HEK293T (cell line): ENCODE results near the gene MDC1.

Experiments
- ARNT ChIP-seq: fragments of 450-650 bp; IDR thresholded peaks from 2 replicates; pipeline ENCODE4 v1.6.1; 2017; ENCODE audit warnings: mild to moderate bottlenecking
- BHLHE40 ChIP-seq: fragments of 450-650 bp; IDR thresholded peaks from 2 replicates; pipeline ENCODE4 v1.6.1; 2016; ENCODE audit warnings: mild to moderate bottlenecking, moderate library complexity, borderline replicate concordance
- CTBP1 ChIP-seq: fragments of 450-650 bp; IDR thresholded peaks from 2 replicates; pipeline ENCODE4 v1.6.1; 2016; ENCODE audit warnings: borderline replicate concordance
- ELF4 ChIP-seq: fragments of 450-650 bp; IDR thresholded peaks from 2 replicates; pipeline ENCODE4 v1.6.1; 2017; ENCODE audit warnings: antibody characterized with exemption
- FOXA1 ChIP-seq: fragments of 450-650 bp; IDR thresholded peaks from 2 replicates; pipeline ENCODE4 v1.6.1; 2016; ENCODE audit warnings: mild to moderate bottlenecking
- HDGF ChIP-seq: fragments of 450-650 bp; IDR thresholded peaks from 2 replicates; pipeline ENCODE4 v1.6.1; 2017; ENCODE audit warnings: antibody characterized with exemption, borderline replicate concordance
- TARDBP ChIP-seq: fragments of 450-650 bp; IDR thresholded peaks from 2 replicates; pipeline ENCODE4 v1.6.1; 2016

DNA sequence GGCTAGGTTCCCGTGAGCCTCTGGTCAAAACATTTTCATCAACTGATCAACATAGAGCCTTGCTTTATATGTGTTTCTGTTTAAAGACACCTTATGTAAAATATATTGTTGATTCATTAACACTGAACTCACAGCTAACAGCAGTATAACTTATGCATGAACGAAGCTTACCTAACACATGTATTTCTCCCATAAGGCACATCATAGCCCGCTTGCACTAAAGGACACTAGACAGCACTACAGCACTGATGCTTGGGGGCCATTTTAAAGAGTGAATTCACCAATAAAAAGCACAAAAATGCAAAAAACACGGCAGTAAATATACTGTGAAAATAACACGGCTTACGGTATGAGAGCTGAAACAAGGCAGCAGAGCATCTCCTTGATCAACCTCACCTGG, 21.5 kb upstream of the MDC1 start:
- TF ChIP-seq ARNT: no peak
- no peak for TF ChIP-seq TARDBP
- TF ChIP-seq CTBP1: no peak
- TF ChIP-seq FOXA1: no peak
- TF ChIP-seq ELF4: no peak
- TF ChIP-seq BHLHE40: no peak
- TF ChIP-seq HDGF: no peak
